Measurements from ENCODE around the gene HCRTR1.

The HCRTR1 gene

GRCh38 chr1:31598980-31599379 is 18.5 kb upstream of the HCRTR1 start:
- DNase-seq (ENCODE audit: low spot score), result no peak

GRCh38 chr1:31600641-31601040 is 16.8 kb upstream of the HCRTR1 start:
- DNase-seq (ENCODE audit: low spot score), result no peak

- no peak for DNase-seq (ENCODE audit: low spot score)
These were observed 15.4 kb upstream of the HCRTR1 start for GRCh38 chr1:31602081-31602480.

GRCh38 chr1:31605908-31606427 is 11.5 kb upstream of the HCRTR1 start:
- DNase-seq (ENCODE audit: low spot score), result no peak

- DNase-seq (ENCODE audit: low spot score), result no peak
These were observed 10.1 kb upstream of the HCRTR1 start for GRCh38 chr1:31607360-31607759.

- DNase-seq (ENCODE audit: low spot score), result no peak
These were observed 7.9 kb upstream of the HCRTR1 start for GRCh38 chr1:31609514-31610118.

- DNase-seq (ENCODE audit: low spot score), result no peak
These were observed 3.0 kb upstream of the HCRTR1 start for GRCh38 chr1:31614414-31615005.

- DNase-seq (ENCODE audit: low spot score), result no peak
These were observed 2.1 kb upstream of the HCRTR1 start for GRCh38 chr1:31615414-31615813.

GRCh38 chr1:31615939-31616338 is 1.6 kb upstream of the HCRTR1 start:
- no peak for DNase-seq (ENCODE audit: low spot score)

GRCh38 chr1:31617916-31618746 is 642 bp downstream of the HCRTR1 start:
- DNase-seq (ENCODE audit: low spot score), result peak; percentile 17

GRCh38 chr1:31618916-31619846 is 1.7 kb downstream of the HCRTR1 start:
- DNase-seq (ENCODE audit: low spot score), result no peak

GRCh38 chr1:31620631-31621497 is 3.4 kb downstream of the HCRTR1 start:
- DNase-seq (ENCODE audit: low spot score), result no peak

GRCh38 chr1:31621498-31621820 is 4.0 kb downstream of the HCRTR1 start:
- DNase-seq (ENCODE audit: low spot score), result no peak

GRCh38 chr1:31621847-31622730 is 4.6 kb downstream of the HCRTR1 start:
- DNase-seq (ENCODE audit: low spot score), result no peak

GRCh38 chr1:31623365-31623764 is 5.9 kb downstream of the HCRTR1 start:
- DNase-seq (ENCODE audit: low spot score), result no peak

GRCh38 chr1:31624309-31624708 is 6.8 kb downstream of the HCRTR1 start:
- DNase-seq (ENCODE audit: low spot score), result no peak

GRCh38 chr1:31624731-31625514 is 7.4 kb downstream of the HCRTR1 start:
- DNase-seq (ENCODE audit: low spot score), result no peak

GRCh38 chr1:31625561-31626222 is 8.2 kb downstream of the HCRTR1 start:
- DNase-seq (ENCODE audit: low spot score), result no peak
